ENCODE measurements around the gene SDC4.

DNA sequence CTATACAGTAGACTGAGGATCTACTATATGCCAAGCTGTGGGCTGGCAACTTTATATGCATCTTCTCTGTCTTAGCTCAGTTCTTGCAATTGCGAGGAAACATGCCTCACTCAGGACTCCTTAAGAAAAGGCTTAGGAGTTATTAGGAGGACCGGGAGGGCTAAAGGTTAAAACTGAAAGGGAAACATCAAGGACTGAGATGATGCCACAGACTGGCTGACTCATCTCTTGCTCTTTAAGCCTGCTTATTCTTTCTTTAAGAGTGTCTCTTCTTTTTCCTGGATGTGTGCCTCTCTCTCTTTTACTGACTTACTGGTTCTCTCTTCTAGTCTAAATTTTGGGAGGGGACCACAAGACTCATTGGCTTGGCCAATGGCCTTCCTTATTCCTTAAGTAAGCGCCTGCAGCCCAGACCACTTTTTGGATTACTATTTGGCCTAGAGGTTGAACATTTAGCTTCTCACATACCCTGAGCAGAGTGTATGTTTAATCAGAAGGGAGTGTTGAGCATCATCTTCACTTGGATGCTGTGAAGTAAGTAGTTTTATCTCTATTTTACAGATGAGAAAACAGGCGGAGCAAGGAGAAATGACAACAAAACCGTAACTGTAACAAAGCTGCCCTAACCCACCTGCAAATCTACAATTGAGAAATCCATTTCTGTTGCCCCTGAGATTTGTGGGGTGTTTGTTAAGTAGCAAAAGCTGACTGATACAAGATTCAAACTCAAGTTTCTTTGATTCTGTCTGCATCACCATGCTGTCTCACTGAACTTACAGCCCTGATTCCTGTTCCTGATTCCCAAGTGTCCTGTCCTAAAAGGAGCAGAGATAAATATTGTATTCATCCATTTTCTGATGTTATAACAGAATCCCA is 7.2 kb upstream of the SDC4 start:
- TF ChIP-seq, protein P1, sequence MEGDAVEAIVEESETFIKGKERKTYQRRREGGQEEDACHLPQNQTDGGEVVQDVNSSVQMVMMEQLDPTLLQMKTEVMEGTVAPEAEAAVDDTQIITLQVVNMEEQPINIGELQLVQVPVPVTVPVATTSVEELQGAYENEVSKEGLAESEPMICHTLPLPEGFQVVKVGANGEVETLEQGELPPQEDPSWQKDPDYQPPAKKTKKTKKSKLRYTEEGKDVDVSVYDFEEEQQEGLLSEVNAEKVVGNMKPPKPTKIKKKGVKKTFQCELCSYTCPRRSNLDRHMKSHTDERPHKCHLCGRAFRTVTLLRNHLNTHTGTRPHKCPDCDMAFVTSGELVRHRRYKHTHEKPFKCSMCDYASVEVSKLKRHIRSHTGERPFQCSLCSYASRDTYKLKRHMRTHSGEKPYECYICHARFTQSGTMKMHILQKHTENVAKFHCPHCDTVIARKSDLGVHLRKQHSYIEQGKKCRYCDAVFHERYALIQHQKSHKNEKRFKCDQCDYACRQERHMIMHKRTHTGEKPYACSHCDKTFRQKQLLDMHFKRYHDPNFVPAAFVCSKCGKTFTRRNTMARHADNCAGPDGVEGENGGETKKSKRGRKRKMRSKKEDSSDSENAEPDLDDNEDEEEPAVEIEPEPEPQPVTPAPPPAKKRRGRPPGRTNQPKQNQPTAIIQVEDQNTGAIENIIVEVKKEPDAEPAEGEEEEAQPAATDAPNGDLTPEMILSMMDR (conservative IDR thresholded peaks at IDR 0.05), result no peak
- no peak for TF ChIP-seq EZH2 (IDR thresholded peaks at IDR 0.05; ENCODE audit: low read depth)

Measured in PC-9 (cell line).